K562 (cell line): Measurements from ENCODE around the gene MAST4. TPM values are rescaled to one million over a fixed set of nuclear protein-coding genes. Genes with fewer than 3 reads are reported as not detected.

Experiments used
- ATAC-seq: fragments of 200-7000 bp; cut with Tn5 transposase; 3 replicates; pipeline ENCODE4 v1.9.1; 2020; ENCODE audit warnings: moderate library complexity
- BruUV-seq: library from RNA; stranded (reverse); fragments of 400-500 nt; replicated peaks from 2 replicates; lab custom pipeline; 2021; lab: Mats Ljungman, UMichigan
- CTCF ChIA-PET: fragments of 300-600 bp; formaldehyde crosslinking; extraction: SDS; loops from one replicate; lab custom pipeline; 2021; ENCODE audit warnings: low intra/inter-chr PET ratio; lab: Yijun Ruan, JAX
- POLR2A ChIA-PET: fragments of 300-600, 350-650 bp; sonication (Branson Sonifier 250); formaldehyde crosslinking; extraction: SDS; loops from one replicate; lab custom pipeline; 2021; ENCODE audit warnings: antibody characterized with exemption, inconsistent platforms; lab: Yijun Ruan, JAX
- DNase-seq, 4 experiments: peaks; one replicate each; pipeline versions ENCODE4 v3.0.0 to v3.0.0-alpha.2; 2011 to 2018; ENCODE audit warnings: low spot score in 3 of 4, mixed read lengths in 3 of 4; ENCODE audit errors: extremely low read depth in 1 of 4
- FAIRE-seq: peaks from 2 replicates; lab custom pipeline; 2011; peaks lifted over from hg19 to GRCh38; lab: Jason Lieb, UNC
- H2AFZ ChIP-seq: 2 replicates; pipeline ENCODE4 v1.6.0; 2011; ENCODE audit warnings: low read depth, low read length, control low read depth, inconsistent platforms
- H3K27ac ChIP-seq: fragments of 200-600 bp; 3 replicates; pipeline ENCODE4 v1.8.0; 2011; ENCODE audit warnings: low read depth, mild to moderate bottlenecking, control low read depth, inconsistent platforms, low read length, moderate library complexity, mixed read lengths; ENCODE audit errors: extremely low read depth
- H3K27me3 ChIP-seq, 2 experiments: fragments of 300-600 bp in 1 of 2; 2 replicates in 1 of 2; 3 replicates in 1 of 2; pipeline versions ENCODE4 v1.6.0 to v1.8.0; 2011; ENCODE audit warnings: inconsistent platforms in 2 of 2, low read length in 2 of 2, mild to moderate bottlenecking in 1 of 2, mixed read lengths in 1 of 2, moderate library complexity in 1 of 2; ENCODE audit not compliant: control insufficient read depth in 2 of 2, insufficient read depth in 2 of 2
- H3K36me3 ChIP-seq: fragments of 300-600 bp; 3 replicates; pipeline ENCODE4 v1.8.0; 2011; ENCODE audit warnings: mild to moderate bottlenecking, low read length, inconsistent platforms; ENCODE audit not compliant: control insufficient read depth, insufficient read depth
- H3K4me1 ChIP-seq, 2 experiments: fragments of 200-600 bp in 1 of 2; replicated peaks in 1 of 2; 2 replicates in 1 of 2; 3 replicates in 1 of 2; pipeline versions ENCODE4 v1.5.1 to v1.8.0; 2011; ENCODE audit warnings: inconsistent platforms in 2 of 2, low read length in 2 of 2, mild to moderate bottlenecking in 1 of 2, mixed read lengths in 1 of 2, moderate library complexity in 1 of 2; ENCODE audit not compliant: control insufficient read depth in 2 of 2, insufficient read depth in 2 of 2
- H3K4me2 ChIP-seq: 2 replicates; pipeline ENCODE4 v1.6.1; 2011; ENCODE audit warnings: low read length, control low read depth, inconsistent platforms, mixed read lengths; ENCODE audit not compliant: insufficient read depth
- H3K4me3 ChIP-seq: fragments of 200-600 bp; sonication (generic), shearing (Covaris generic); 2 replicates; pipeline ENCODE4 v1.5.1; 2016; ENCODE audit warnings: control low read depth, inconsistent platforms
- H3K79me2 ChIP-seq: fragments of 200-600 bp; 3 replicates; pipeline ENCODE4 v1.8.0; 2011; ENCODE audit warnings: low read length, inconsistent platforms; ENCODE audit not compliant: control insufficient read depth, insufficient read depth
- H3K9ac ChIP-seq, 2 experiments: 2 replicates each; pipeline versions ENCODE4 v1.6.0 to v1.6.1; 2011; ENCODE audit warnings: low read depth in 2 of 2, low read length in 2 of 2, control low read depth in 1 of 2, inconsistent platforms in 1 of 2, mild to moderate bottlenecking in 1 of 2, mixed read lengths in 1 of 2; ENCODE audit not compliant: insufficient read depth in 1 of 2
- H3K9me1 ChIP-seq: one replicate; pipeline ENCODE4 v1.6.0; 2011; ENCODE audit warnings: inconsistent platforms, mild to moderate bottlenecking, low read length, moderate library complexity; ENCODE audit not compliant: control insufficient read depth, insufficient read depth
- H3K9me3 ChIP-seq: replicated peaks from 2 replicates; pipeline ENCODE4 v1.5.1; 2011; ENCODE audit warnings: low read depth, low read length, inconsistent platforms; ENCODE audit not compliant: control insufficient read depth, insufficient read depth
- H4K20me1 ChIP-seq: replicated peaks from 2 replicates; pipeline ENCODE4 v1.6.1; 2011; ENCODE audit warnings: low read length, inconsistent platforms, mixed read lengths; ENCODE audit not compliant: control insufficient read depth, insufficient read depth
- ARID1B ChIP-seq: fragments of 450-650 bp; IDR thresholded peaks from 2 replicates; pipeline ENCODE4 v1.6.1; 2016; ENCODE audit warnings: antibody characterized with exemption, mild to moderate bottlenecking, inconsistent platforms
- ARID2 ChIP-seq: fragments of 450-650 bp; IDR thresholded peaks from 2 replicates; pipeline ENCODE4 v1.6.1; 2017; ENCODE audit warnings: antibody characterized with exemption, mild to moderate bottlenecking
- FOXJ2 ChIP-seq: fragments of 200-800 bp; sonication (Bioruptor generic); IDR thresholded peaks from 2 replicates; pipeline ENCODE4 v1.6.1; 2016; ENCODE audit warnings: missing genetic modification characterization, missing compliant biosample characterization
- FOXJ3 ChIP-seq: sonication (generic); formaldehyde crosslinking; IDR thresholded peaks from 2 replicates; pipeline ENCODE4 v1.4.0; 2020; ENCODE audit warnings: mild to moderate bottlenecking, missing genetic modification reagents
- HDAC2 ChIP-seq: fragments of 450-650 bp; IDR thresholded peaks from 2 replicates; pipeline ENCODE4 v1.6.1; 2016; ENCODE audit warnings: mild to moderate bottlenecking
- HDGF ChIP-seq: fragments of 450-650 bp; IDR thresholded peaks from 2 replicates; pipeline ENCODE4 v1.6.1; 2016
- HMGN3 ChIP-seq: IDR thresholded peaks from 2 replicates; pipeline ENCODE4 v1.6.1; 2011; ENCODE audit warnings: borderline replicate concordance, low read depth, mild to moderate bottlenecking, mixed read lengths, low read length; ENCODE audit not compliant: insufficient read length; ENCODE audit errors: extremely low read depth
- NFXL1 ChIP-seq: fragments of 450-650 bp; formaldehyde crosslinking; IDR thresholded peaks from 2 replicates; pipeline ENCODE4 v1.4.0; 2021; ENCODE audit warnings: mild to moderate bottlenecking
- NFYB ChIP-seq: IDR thresholded peaks from 2 replicates; pipeline ENCODE4 v1.6.1; 2011; ENCODE audit warnings: mild to moderate bottlenecking, moderate library complexity; ENCODE audit not compliant: insufficient read length; ENCODE audit errors: extremely low read depth
- NR2C1 ChIP-seq, 2 experiments: fragments of 450-650 bp; IDR thresholded peaks; 2 replicates each; pipeline ENCODE4 v1.6.1; 2017; ENCODE audit warnings: mild to moderate bottlenecking in 2 of 2, antibody characterized with exemption in 1 of 2, inconsistent platforms in 1 of 2, missing compliant biosample characterization in 1 of 2, missing genetic modification characterization in 1 of 2
- NR3C1 ChIP-seq: sonication (generic); formaldehyde crosslinking; IDR thresholded peaks from 2 replicates; pipeline ENCODE4 v1.8.1; 2022; ENCODE audit warnings: missing genetic modification reagents
- RFX1 ChIP-seq: fragments of 450-650 bp; IDR thresholded peaks from 2 replicates; pipeline ENCODE4 v1.6.1; 2016; ENCODE audit warnings: mild to moderate bottlenecking, moderate library complexity
- SP2 ChIP-seq: IDR thresholded peaks from 2 replicates; pipeline ENCODE4 v1.6.1; 2011; ENCODE audit warnings: mild to moderate bottlenecking, low read depth, low read length, moderate library complexity; ENCODE audit not compliant: poor library complexity, severe bottlenecking; ENCODE audit errors: extremely low read depth
- ZBTB33 ChIP-seq: sonication (generic); formaldehyde crosslinking; IDR thresholded peaks from 2 replicates; pipeline ENCODE4 v1.8.1; 2023; ENCODE audit warnings: mild to moderate bottlenecking, missing genetic modification reagents
- ZBTB7A ChIP-seq: IDR thresholded peaks from 2 replicates; pipeline ENCODE4 v1.6.1; 2011; ENCODE audit warnings: low read depth, mild to moderate bottlenecking, low read length, moderate library complexity, borderline replicate concordance; ENCODE audit not compliant: control insufficient read depth
- ZNF12 ChIP-seq: sonication (generic); formaldehyde crosslinking; IDR thresholded peaks from 2 replicates; pipeline ENCODE4 v1.4.0; 2020; ENCODE audit warnings: mild to moderate bottlenecking, missing genetic modification reagents
- ZNF121 ChIP-seq: sonication (generic); formaldehyde crosslinking; conservative IDR thresholded peaks from 2 replicates; pipeline ENCODE4 v1.8.0; 2022; ENCODE audit warnings: missing genetic modification reagents
- ZNF507 ChIP-seq: conservative IDR thresholded peaks from 2 replicates; pipeline ENCODE4 v1.6.1; 2017; ENCODE audit warnings: missing genetic modification characterization, missing compliant biosample characterization
- ZSCAN32 ChIP-seq: fragments of 450-650 bp; formaldehyde crosslinking; IDR thresholded peaks from 2 replicates; pipeline ENCODE4 v1.4.0; 2020; ENCODE audit warnings: mild to moderate bottlenecking, moderate library complexity
- WGBS: fragments of 100-300 bp; shearing (Covaris generic); methylation state at CpG from one replicate; pipeline ENCODE4 v1.1.6; 2016; ENCODE audit warnings: low coverage, mixed read lengths; ENCODE audit not compliant: insufficient coverage; ENCODE audit errors: missing lambda C conversion rate; 5-methylcytosine and 5-hydroxymethylcytosine counted together
- in situ Hi-C: fragments of 300-500 bp; cut with MboI; formaldehyde crosslinking; loops from 4 replicates; pipeline ENCODE4 v1.15.0; 2018; ENCODE audit warnings: inconsistent platforms, mixed read lengths
- intact Hi-C: fragments of 100-400 bp; cut with micrococcal nuclease; formaldehyde crosslinking; loops from 2 replicates; pipeline ENCODE4 v1.14.2; 2022
- polyA plus RNA-seq, 8 experiments: library from polyadenylated mRNA; depleted of rRNA in 4 of 8; stranded (reverse) in 5 of 8; unstranded in 3 of 8; fragments of >200 nt; fragmentation: Nextera tagmentation in 2 of 8; fragmentation: Illumina TruSeq in 1 of 8; extraction: Ambion mirVana in 2 of 8; extraction: Trizol in 1 of 8; gene quantifications; 2 replicates each; pipeline versions ENCODE4 v1.2.1 to v1.2.3, GENCODE V29; 2011 to 2014; ENCODE audit warnings: inconsistent platforms in 1 of 8, missing spikeins in 1 of 8
- total RNA-seq, 7 experiments: library from RNA; depleted of rRNA in 6 of 7; stranded (reverse); fragments of >200 nt in 6 of 7; fragmentation: Illumina TruSeq in 2 of 7; extraction: Trizol in 2 of 7; gene quantifications; 2 replicates each; pipeline versions ENCODE4 v1.2.1 to v1.2.3, GENCODE V29; 2011 to 2021; ENCODE audit warnings: low replicate concordance in 1 of 7
- TF ChIP-seq, protein P1 (sequence below): fragments of 450-650 bp; formaldehyde crosslinking; IDR thresholded peaks from 2 replicates; pipeline ENCODE4 v1.4.0; 2022; ENCODE audit warnings: missing genetic modification characterization

The MAST4 gene
- total and polyA plus RNA-seq, 9 of the 15 experiments (the other 6 are each of a cell fraction or from before 2014, with no cell fraction given) = 0.88 to 10.1 (median 5.2) TPM

- in situ Hi-C loops = no loop called here
- TF ChIP-seq HDGF (no peak), ZSCAN32 (no peak), ZNF121 (CRISPR knock-in tag) (no peak), ZBTB33 (CRISPR knock-in tag) (no peak), FOXJ3 (CRISPR knock-in tag) (no peak), RFX1 (no peak), ZNF507 (tag) (no peak), ARID1B (no peak), NR3C1 (no peak), FOXJ2 (tag) (no peak), NR2C1 (IDR thresholded peaks at IDR 0.05) (no peak), NR2C1 (tag; IDR thresholded peaks at IDR 0.05) (no peak), NFXL1 (CRISPR knock-in tag) (no peak), SP2 (no peak), NFYB (no peak), HMGN3 (no peak), HDAC2 (no peak), ARID2 (no peak), ZBTB7A (no peak), ZNF12 (no peak)
- TF ChIP-seq, protein P1, sequence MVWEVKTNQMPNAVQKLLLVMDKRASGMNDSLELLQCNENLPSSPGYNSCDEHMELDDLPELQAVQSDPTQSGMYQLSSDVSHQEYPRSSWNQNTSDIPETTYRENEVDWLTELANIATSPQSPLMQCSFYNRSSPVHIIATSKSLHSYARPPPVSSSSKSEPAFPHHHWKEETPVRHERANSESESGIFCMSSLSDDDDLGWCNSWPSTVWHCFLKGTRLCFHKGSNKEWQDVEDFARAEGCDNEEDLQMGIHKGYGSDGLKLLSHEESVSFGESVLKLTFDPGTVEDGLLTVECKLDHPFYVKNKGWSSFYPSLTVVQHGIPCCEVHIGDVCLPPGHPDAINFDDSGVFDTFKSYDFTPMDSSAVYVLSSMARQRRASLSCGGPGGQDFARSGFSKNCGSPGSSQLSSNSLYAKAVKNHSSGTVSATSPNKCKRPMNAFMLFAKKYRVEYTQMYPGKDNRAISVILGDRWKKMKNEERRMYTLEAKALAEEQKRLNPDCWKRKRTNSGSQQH (CRISPR knock-in tag) = no peak
- no peak overlapping the region for H3K9ac ChIP-seq
- H3K4me2 ChIP-seq = no peak overlapping the region
- ChIA-PET POLR2A (interaction anchor here (0.6 kb wide), 1 partner anchor 10 kb away, joined by 3 read pairs; no protein-coding TSS in a partner anchor), CTCF (no interaction called here)
- intact Hi-C loops = no loop called here
- FAIRE-seq (no peak), DNase-seq (no peak), ATAC-seq (no peak)
- 0% methylated on average over 7 of the region's 7 CpGs for WGBS
- no peaks in the 10 kb centered on the region for H3K9me3 ChIP-seq
- no peak overlapping the region for H3K27ac ChIP-seq
- no peaks in the 10 kb centered on the region for H3K9me1 ChIP-seq
- no peak overlapping the region for H2AFZ ChIP-seq
- H3K4me3 ChIP-seq = no peak overlapping the region
- no TSS peak for BruUV-seq
- H3K27me3 ChIP-seq = no peaks in the 10 kb centered on the region; a peak in 2 of 5 replicates
- H4K20me1 ChIP-seq = no peaks in the 10 kb centered on the region
- no peaks in the 10 kb centered on the region for H3K36me3 ChIP-seq
- no peaks in the 10 kb centered on the region for H3K79me2 ChIP-seq
- no peaks in the 10 kb centered on the region for H3K4me1 ChIP-seq
Observed at GRCh38 chr5:66718374-66719002, 122.3 kb downstream of the MAST4 start.
